GM18508 (cell line): ENCODE measurements around the gene EXOC4.
"Not testable (repeated sequence)": the region's sequence is repeated elsewhere in the genome, so short reads cannot be mapped to it uniquely, and the experiment has no call there.

Experiments used
- ATAC-seq: cut with Tn5 transposase; IDR thresholded peaks from one replicate; pipeline ENCODE4 v1.9.1; 2021; ENCODE audit warnings: moderate number of reproducible peaks; ENCODE audit not compliant: insufficient read depth, unreplicated experiment

The EXOC4 gene

GRCh38 chr7:133310232-133310862, 57.5 kb downstream of the EXOC4 start:
- no peak for ATAC-seq

GRCh38 chr7:133313575-133313974, 60.7 kb downstream of the EXOC4 start:
- no peak for ATAC-seq

- no peak for ATAC-seq
These were observed 61.2 kb downstream of the EXOC4 start for GRCh38 chr7:133314084-133314483.

GRCh38 chr7:133315332-133316040, 62.6 kb downstream of the EXOC4 start:
- no peak for ATAC-seq

GRCh38 chr7:133319842-133320241, 67.0 kb downstream of the EXOC4 start:
- ATAC-seq, result no peak

- ATAC-seq, result no peak
These were observed 68.0 kb downstream of the EXOC4 start for GRCh38 chr7:133320891-133321290.

- not testable (repeated sequence) for ATAC-seq
These were observed 68.5 kb downstream of the EXOC4 start for GRCh38 chr7:133321366-133321765.

- ATAC-seq, result not testable (repeated sequence)
These were observed 73.9 kb downstream of the EXOC4 start for GRCh38 chr7:133326745-133327144.

GRCh38 chr7:133328021-133328420, 75.1 kb downstream of the EXOC4 start:
- ATAC-seq, result not testable (repeated sequence)

- ATAC-seq, result no peak
These were observed 77.2 kb downstream of the EXOC4 start for GRCh38 chr7:133330085-133330484.

GRCh38 chr7:133331861-133332260, 79.0 kb downstream of the EXOC4 start:
- ATAC-seq, result no peak

- no peak for ATAC-seq
These were observed 86.9 kb downstream of the EXOC4 start for GRCh38 chr7:133339772-133340171.

- ATAC-seq, result no peak
These were observed 91.4 kb downstream of the EXOC4 start for GRCh38 chr7:133344275-133344674.

GRCh38 chr7:133345690-133346421, 93.0 kb downstream of the EXOC4 start:
- ATAC-seq, result no peak

GRCh38 chr7:133348250-133348649, 95.4 kb downstream of the EXOC4 start:
- ATAC-seq, result no peak

- ATAC-seq, result no peak
These were observed 96.2 kb downstream of the EXOC4 start for GRCh38 chr7:133349101-133349500.

GRCh38 chr7:133352430-133352829, 99.6 kb downstream of the EXOC4 start:
- ATAC-seq, result no peak

- ATAC-seq, result no peak
These were observed 100.9 kb downstream of the EXOC4 start for GRCh38 chr7:133353775-133354174.

GRCh38 chr7:133354546-133355324, 101.9 kb downstream of the EXOC4 start:
- ATAC-seq, result no peak

- ATAC-seq, result no peak
These were observed 102.4 kb downstream of the EXOC4 start for GRCh38 chr7:133355325-133355708.

- no peak for ATAC-seq
These were observed 102.9 kb downstream of the EXOC4 start for GRCh38 chr7:133355822-133356221.
